Neuron (in vitro differentiated cells): Measurements from ENCODE around the gene PRIMA1.

ENCODE experiments used
- H2AFZ ChIP-seq: one replicate; pipeline ENCODE4 v1.6.1; 2013; ENCODE audit warnings: low read depth, mild to moderate bottlenecking, inconsistent platforms, low read length, moderate library complexity
- H3K27me3 ChIP-seq: one replicate; pipeline ENCODE4 v1.6.1; 2013; ENCODE audit warnings: low read length; ENCODE audit not compliant: insufficient read depth
- H3K36me3 ChIP-seq: one replicate; pipeline ENCODE4 v1.6.1; 2013; ENCODE audit warnings: low read length; ENCODE audit not compliant: insufficient read depth
- H3K4me1 ChIP-seq: one replicate; pipeline ENCODE4 v1.6.1; 2013; ENCODE audit warnings: low read length; ENCODE audit not compliant: insufficient read depth
- H3K4me3 ChIP-seq: 2 replicates; pipeline ENCODE4 v1.5.1; 2013; ENCODE audit warnings: mild to moderate bottlenecking, low read length, moderate library complexity
- H3K9me3 ChIP-seq: one replicate; pipeline ENCODE4 v1.6.1; 2013; ENCODE audit warnings: low read length

The PRIMA1 gene

DNA sequence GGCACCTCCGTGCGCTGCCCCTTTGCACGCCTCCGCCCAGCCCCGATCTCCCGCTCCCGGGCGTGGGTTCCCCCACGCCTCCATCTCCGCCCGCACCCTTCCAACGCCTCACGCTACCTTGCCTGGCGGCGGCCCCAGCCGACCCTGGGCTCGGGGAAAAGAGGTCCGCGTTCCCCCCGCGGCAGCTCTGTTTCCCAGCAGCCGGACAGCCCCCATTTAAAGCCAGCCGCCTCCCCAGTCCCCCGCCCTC lies at the start of gene PRIMA1:
PRIMA1 (minus strand) TSS at position 193 of the 250 bp plus-strand sequence. CDS start 767 bp downstream, outside the sequence.
- H3K9me3 ChIP-seq, result peaks cover 5% of the 10 kb centered on the region
- H2AFZ ChIP-seq, result peak within 1 kb of the TSS; percentile 86
- H3K27me3 ChIP-seq, result peaks cover 65% of the 10 kb centered on the region
- H3K4me1 ChIP-seq, result peaks cover 9% of the 10 kb centered on the region
- H3K4me3 ChIP-seq, result peak within 1 kb of the TSS; percentile 24
- H3K36me3 ChIP-seq, result no peaks in the 10 kb centered on the region

DNA sequence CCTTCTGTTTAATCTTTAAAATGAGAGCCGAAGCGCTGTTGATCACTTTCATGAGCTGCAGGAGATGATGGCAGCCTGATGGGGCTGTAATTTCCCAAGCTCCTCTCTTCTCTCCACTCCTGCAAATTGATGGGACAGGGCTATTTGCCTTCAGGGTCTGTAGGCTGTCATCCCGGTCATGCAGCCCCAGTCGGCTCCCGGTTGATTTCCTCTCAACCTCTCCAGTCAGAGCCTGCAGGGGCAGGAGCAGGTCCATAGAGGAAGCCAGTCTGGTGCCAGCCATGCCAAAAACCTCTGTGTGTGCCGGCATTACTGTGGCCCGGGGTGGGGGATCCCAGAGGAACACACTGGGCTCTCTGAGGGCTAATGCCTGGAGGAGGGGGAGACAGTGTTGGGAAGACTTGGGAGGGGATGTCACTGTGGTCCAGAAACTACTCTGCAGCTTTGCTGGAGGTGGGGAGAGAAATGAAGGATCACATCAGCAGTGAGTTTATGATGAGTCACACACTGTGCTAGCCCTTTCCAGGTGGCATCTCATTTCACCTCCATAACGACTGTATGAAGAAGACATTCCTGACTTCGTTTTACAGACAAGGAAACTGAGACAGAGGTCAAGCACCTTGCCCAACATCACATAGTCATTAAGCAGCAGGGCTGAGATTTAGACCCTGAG lies 46.5 kb upstream of the PRIMA1 start:
- no peaks in the 10 kb centered on the region for H3K4me1 ChIP-seq
- H2AFZ ChIP-seq, result no peak overlapping the region
- H3K4me3 ChIP-seq, result no peak overlapping the region
- H3K36me3 ChIP-seq, result no peaks in the 10 kb centered on the region
- H3K27me3 ChIP-seq, result no peaks in the 10 kb centered on the region
- H3K9me3 ChIP-seq, result no peaks in the 10 kb centered on the region

- no peak overlapping the region for H2AFZ ChIP-seq
- H3K27me3 ChIP-seq, result no peaks in the 10 kb centered on the region
- H3K4me1 ChIP-seq, result no peaks in the 10 kb centered on the region
- no peak overlapping the region for H3K4me3 ChIP-seq
- H3K36me3 ChIP-seq, result no peaks in the 10 kb centered on the region
- H3K9me3 ChIP-seq, result no peaks in the 10 kb centered on the region
Measured at GRCh38 chr14:93832665-93833064, 44.4 kb upstream of the PRIMA1 start.

DNA sequence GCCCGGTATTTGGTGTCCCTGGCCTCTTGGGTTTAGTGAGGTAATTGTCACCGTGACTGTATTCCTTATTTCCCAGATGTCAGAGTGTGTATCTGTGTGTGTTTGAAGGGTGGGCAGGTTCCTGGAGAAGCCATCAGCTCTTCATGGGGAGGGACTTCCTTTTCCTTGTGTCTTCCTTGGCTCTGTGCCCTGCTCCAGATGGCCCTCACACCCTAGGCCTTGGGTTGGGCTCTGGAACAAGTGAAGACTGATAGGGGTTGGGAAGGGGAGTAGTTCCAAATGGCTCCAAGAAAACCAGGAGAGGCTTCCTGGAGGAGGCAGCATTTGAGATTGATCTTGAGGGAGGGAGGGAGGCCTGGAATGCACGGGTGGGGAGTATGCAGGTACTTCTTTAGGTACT lies 43.8 kb upstream of the PRIMA1 start:
- H3K27me3 ChIP-seq, result no peaks in the 10 kb centered on the region
- no peak overlapping the region for H2AFZ ChIP-seq
- H3K4me3 ChIP-seq, result no peak overlapping the region
- no peaks in the 10 kb centered on the region for H3K4me1 ChIP-seq
- no peaks in the 10 kb centered on the region for H3K36me3 ChIP-seq
- H3K9me3 ChIP-seq, result no peaks in the 10 kb centered on the region

DNA sequence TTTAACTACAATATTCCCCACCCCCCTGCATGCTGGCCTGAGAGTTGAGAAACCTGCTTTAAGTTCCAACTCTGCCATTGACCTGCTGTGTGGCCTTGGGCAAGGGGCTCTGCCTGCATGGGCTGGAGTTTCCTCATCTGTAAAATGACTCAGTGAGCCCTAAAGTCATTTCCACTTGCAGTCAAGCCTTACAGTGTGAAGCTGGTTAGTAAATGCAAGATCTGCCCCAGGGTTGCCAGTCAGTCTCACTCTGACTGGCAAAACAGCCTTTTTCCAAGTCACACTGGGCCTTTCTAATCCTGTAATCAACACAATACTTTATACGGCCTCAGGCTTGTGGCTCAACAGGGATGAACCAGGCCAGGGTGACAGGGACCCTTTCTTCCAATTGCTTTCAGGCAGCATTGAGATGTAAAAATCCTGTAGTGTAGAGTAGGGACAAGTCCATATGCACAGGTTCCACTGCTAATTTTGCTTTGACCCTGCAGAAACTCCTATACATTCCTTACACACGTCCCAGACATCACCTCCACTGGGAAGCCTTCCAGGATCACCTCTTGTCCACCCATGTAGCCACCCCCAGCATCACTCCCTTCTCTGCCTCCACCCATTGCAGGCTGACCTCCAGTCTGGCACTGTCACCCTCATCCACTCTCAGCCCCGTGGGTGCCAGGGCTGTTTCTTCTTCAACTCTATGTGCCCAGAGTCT lies 42.6 kb upstream of the PRIMA1 start:
- H3K4me3 ChIP-seq, result no peak overlapping the region

GRCh38 chr14:93829839-93830481 lies 41.7 kb upstream of the PRIMA1 start:
- Histone ChIP-seq H3K36me3 (no peaks in the 10 kb centered on the region), H3K4me1 (no peaks in the 10 kb centered on the region), H3K27me3 (no peaks in the 10 kb centered on the region), H3K4me3 (no peak overlapping the region), H2AFZ (no peak overlapping the region), H3K9me3 (no peaks in the 10 kb centered on the region)

More for the DNA sequence above, 42.6 kb upstream of the PRIMA1 start:
- Histone ChIP-seq H3K4me1 (no peaks in the 10 kb centered on the region), H3K27me3 (no peaks in the 10 kb centered on the region), H3K9me3 (no peaks in the 10 kb centered on the region), H2AFZ (no peak overlapping the region), H3K36me3 (no peaks in the 10 kb centered on the region)

- no peaks in the 10 kb centered on the region for H3K4me1 ChIP-seq
- no peak overlapping the region for H2AFZ ChIP-seq
- H3K9me3 ChIP-seq, result no peaks in the 10 kb centered on the region
- no peaks in the 10 kb centered on the region for H3K27me3 ChIP-seq
- H3K36me3 ChIP-seq, result no peaks in the 10 kb centered on the region
- H3K4me3 ChIP-seq, result no peak overlapping the region
Measured at GRCh38 chr14:93825235-93825553, 36.9 kb upstream of the PRIMA1 start.

DNA sequence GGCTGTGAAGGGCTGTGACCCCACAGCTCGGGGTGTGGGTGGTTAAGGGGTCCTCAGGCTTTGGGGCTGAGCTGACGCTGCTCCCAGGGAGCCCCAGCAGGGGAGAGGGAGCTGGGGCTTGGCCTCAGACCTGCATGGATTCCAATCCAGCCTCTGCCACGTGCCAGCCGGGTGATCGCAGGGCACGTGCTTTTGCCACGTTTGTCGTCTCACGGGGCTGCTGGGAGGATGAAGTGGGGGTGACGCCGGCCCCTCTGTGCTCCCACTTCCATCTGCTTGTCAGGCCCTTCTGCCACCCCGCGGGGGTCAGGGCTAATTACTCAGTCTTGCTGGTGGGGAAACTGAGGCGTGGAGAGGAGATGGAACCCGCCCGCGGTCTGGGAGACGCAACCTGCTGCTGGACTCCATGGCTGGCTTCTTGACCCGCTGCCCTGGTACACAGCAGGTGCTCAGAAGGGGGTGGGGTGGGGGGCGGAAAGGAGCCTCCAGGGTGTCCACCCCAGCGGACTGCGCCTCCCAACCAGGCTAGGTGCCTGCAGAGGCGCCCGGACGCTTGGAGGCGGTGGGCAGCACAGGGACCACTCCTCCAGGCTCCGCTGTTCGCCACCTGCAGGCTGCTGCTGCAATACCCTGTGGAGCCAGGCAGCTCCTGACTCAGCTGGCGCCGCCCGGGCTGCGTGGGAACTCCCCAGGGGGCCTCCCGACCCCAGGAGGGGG lies 36.4 kb upstream of the PRIMA1 start:
- no peak overlapping the region for H3K4me3 ChIP-seq
- H3K4me1 ChIP-seq, result no peaks in the 10 kb centered on the region
- no peaks in the 10 kb centered on the region for H3K36me3 ChIP-seq
- H3K27me3 ChIP-seq, result no peaks in the 10 kb centered on the region
- no peaks in the 10 kb centered on the region for H3K9me3 ChIP-seq
- no peak overlapping the region for H2AFZ ChIP-seq

GRCh38 chr14:93824076-93824475 lies 35.8 kb upstream of the PRIMA1 start:
- Histone ChIP-seq H3K4me3 (no peak overlapping the region), H2AFZ (no peak overlapping the region), H3K36me3 (no peaks in the 10 kb centered on the region), H3K27me3 (no peaks in the 10 kb centered on the region), H3K9me3 (no peaks in the 10 kb centered on the region), H3K4me1 (no peaks in the 10 kb centered on the region)

- Histone ChIP-seq H3K4me1 (no peaks in the 10 kb centered on the region), H3K27me3 (peaks cover 3% of the 10 kb centered on the region)
Measured at GRCh38 chr14:93821051-93821450, 32.8 kb upstream of the PRIMA1 start.

DNA sequence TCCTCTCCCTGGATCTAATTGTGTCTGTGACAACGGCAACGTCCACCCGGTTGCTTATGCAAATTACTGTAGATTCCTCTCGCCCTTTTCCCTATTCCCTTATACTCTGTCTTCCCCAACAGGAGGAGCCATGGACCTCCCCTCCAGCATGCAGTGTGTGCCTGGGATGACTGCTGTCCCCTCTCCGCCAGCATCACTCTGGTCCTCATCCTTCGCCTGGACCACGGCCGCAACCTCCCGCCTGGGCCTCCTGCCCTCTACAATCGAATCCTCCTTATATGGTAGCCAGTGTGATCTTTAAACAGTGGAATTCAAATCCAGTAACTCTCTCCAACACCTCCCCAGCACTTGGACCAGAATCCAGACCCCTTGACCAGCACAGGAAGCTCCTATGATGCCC lies 30.6 kb upstream of the PRIMA1 start:
- Histone ChIP-seq H3K4me3 (no peak overlapping the region), H2AFZ (no peak overlapping the region), H3K36me3 (no peaks in the 10 kb centered on the region), H3K27me3 (peaks cover 3% of the 10 kb centered on the region), H3K9me3 (no peaks in the 10 kb centered on the region), H3K4me1 (no peaks in the 10 kb centered on the region)

More at GRCh38 chr14:93821051-93821450, 32.8 kb upstream of the PRIMA1 start:
- Histone ChIP-seq H3K9me3 (no peaks in the 10 kb centered on the region), H2AFZ (no peak overlapping the region), H3K36me3 (no peaks in the 10 kb centered on the region), H3K4me3 (no peak overlapping the region)

DNA sequence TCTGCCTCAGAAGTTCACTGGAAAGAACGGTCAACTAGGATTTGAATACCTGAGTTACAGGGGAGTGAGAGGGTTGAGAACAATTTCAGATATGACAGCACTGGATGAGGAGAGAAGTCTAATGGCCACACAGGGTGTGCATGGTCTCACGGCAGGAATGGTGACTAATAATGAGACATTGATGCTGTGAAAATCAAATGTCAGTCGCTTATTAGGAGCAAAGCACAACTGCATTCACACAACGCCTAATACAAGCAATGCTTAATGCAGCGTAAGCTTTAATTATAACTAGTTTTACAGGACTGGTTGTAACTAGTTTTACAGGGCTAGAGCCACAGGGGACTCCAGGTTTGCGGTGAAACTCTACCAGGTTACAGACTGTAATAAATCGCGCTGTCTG lies 23.4 kb upstream of the PRIMA1 start:
- Histone ChIP-seq H3K4me3 (no peak overlapping the region), H2AFZ (no peak overlapping the region), H3K9me3 (peaks cover 1% of the 10 kb centered on the region), H3K36me3 (no peaks in the 10 kb centered on the region), H3K27me3 (no peaks in the 10 kb centered on the region), H3K4me1 (peaks cover 1% of the 10 kb centered on the region)

DNA sequence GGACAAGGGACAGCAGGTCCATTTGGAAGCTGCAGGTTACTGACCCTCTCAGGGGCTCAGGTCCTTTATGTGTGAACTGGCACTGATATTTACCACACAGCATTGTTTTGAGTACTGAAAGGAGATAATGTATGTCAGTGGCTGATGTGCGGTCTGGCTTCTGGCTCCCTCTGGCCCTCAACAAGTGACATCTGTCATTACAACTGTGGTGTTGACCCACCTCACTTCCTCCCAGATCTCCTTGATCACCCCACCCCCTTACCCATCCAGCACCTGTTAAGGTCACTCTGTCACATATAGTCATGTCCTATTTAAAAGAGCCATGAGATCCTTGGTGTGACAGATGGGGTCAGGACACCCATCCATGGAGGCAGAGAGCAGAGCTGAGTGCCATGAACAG lies 22.7 kb upstream of the PRIMA1 start:
- Histone ChIP-seq H3K27me3 (no peaks in the 10 kb centered on the region), H3K4me3 (no peak overlapping the region), H3K4me1 (peaks cover 1% of the 10 kb centered on the region), H2AFZ (no peak overlapping the region), H3K36me3 (no peaks in the 10 kb centered on the region), H3K9me3 (peaks cover 1% of the 10 kb centered on the region)
